HepG2 (cell line): ENCODE measurements around the gene STOML1. TPM values are rescaled to one million over a fixed set of nuclear protein-coding genes. Genes with fewer than 3 reads are reported as not detected.

Experiments used
- ATAC-seq: fragments of 200-7000 bp; cut with Tn5 transposase; 3 replicates; pipeline ENCODE4 v1.9.1; 2020; ENCODE audit warnings: mild to moderate bottlenecking, moderate library complexity
- BruUV-seq: library from RNA; stranded (reverse); fragments of 400-500 nt; replicated peaks from 2 replicates; lab custom pipeline; 2021; lab: Mats Ljungman, UMichigan
- CTCF ChIA-PET: fragments of 300-600 bp; formaldehyde crosslinking; extraction: SDS; loops from one replicate; lab custom pipeline; 2021; ENCODE audit warnings: low total read pairs, inconsistent platforms, low intra/inter-chr PET ratio; lab: Yijun Ruan, JAX
- POLR2A ChIA-PET: fragments of 350-600 bp; sonication (Branson Sonifier 250); formaldehyde crosslinking; loops from one replicate; lab custom pipeline; 2020; ENCODE audit warnings: antibody characterized with exemption, inconsistent platforms; lab: Yijun Ruan, JAX
- DNase-seq: peaks from one replicate; pipeline ENCODE4 v3.0.0-alpha.2; 2015; ENCODE audit warnings: low spot score
- FAIRE-seq: peaks from 3 replicates; lab custom pipeline; 2011; peaks lifted over from hg19 to GRCh38; lab: Jason Lieb, UNC
- H2AFZ ChIP-seq: one replicate; pipeline ENCODE4 v1.6.1; 2011; ENCODE audit warnings: low read length, inconsistent platforms
- H3K27ac ChIP-seq: fragments of 300-600 bp; 3 replicates; pipeline ENCODE4 v1.8.0; 2011; ENCODE audit warnings: mixed run types, mild to moderate bottlenecking, mixed read lengths, low read length, inconsistent platforms; ENCODE audit not compliant: insufficient read depth; ENCODE audit errors: extremely low read length
- H3K27me3 ChIP-seq, 2 experiments: fragments of 200-600 bp in 1 of 2; 2 replicates in 1 of 2; 3 replicates in 1 of 2; pipeline versions ENCODE4 v1.6.0 to v1.8.0; 2011; ENCODE audit warnings: low read length in 2 of 2, mild to moderate bottlenecking in 2 of 2, moderate library complexity in 2 of 2, inconsistent platforms in 1 of 2; ENCODE audit not compliant: insufficient read depth in 2 of 2, control insufficient read depth in 1 of 2
- H3K36me3 ChIP-seq, 2 experiments: fragments of 200-600 bp in 1 of 2; replicated peaks in 1 of 2; 2 replicates in 1 of 2; 3 replicates in 1 of 2; pipeline versions ENCODE4 v1.5.1 to v1.8.0; 2011; ENCODE audit warnings: low read length in 2 of 2, inconsistent platforms in 1 of 2; ENCODE audit not compliant: insufficient read depth in 2 of 2, control insufficient read depth in 1 of 2
- H3K4me1 ChIP-seq: 2 replicates; pipeline ENCODE4 v1.5.1; 2012; ENCODE audit warnings: low read length, inconsistent platforms; ENCODE audit not compliant: insufficient read depth
- H3K4me2 ChIP-seq: 2 replicates; pipeline ENCODE4 v1.6.0; 2011; ENCODE audit warnings: low read depth, low read length, inconsistent platforms
- H3K4me3 ChIP-seq, 3 experiments: fragments of 200-600 bp in 1 of 3; sonication (generic), shearing (Covaris generic) in 1 of 3; replicated peaks in 1 of 3; 2 replicates each; pipeline ENCODE4 v1.5.1; 2011 to 2016; ENCODE audit warnings: low read length in 3 of 3, inconsistent platforms in 2 of 3, low read depth in 2 of 3, mild to moderate bottlenecking in 2 of 3, control low read depth in 1 of 3, mixed read lengths in 1 of 3; ENCODE audit not compliant: insufficient read depth in 1 of 3
- H3K79me2 ChIP-seq: one replicate; pipeline ENCODE4 v1.6.1; 2011; ENCODE audit warnings: low read length, inconsistent platforms; ENCODE audit not compliant: insufficient read depth
- H3K9ac ChIP-seq: 2 replicates; pipeline ENCODE4 v1.6.0; 2011; ENCODE audit warnings: mild to moderate bottlenecking, low read depth, low read length, inconsistent platforms; ENCODE audit not compliant: insufficient read depth
- H3K9me3 ChIP-seq: 2 replicates; pipeline ENCODE4 v1.5.1; 2012; ENCODE audit warnings: mild to moderate bottlenecking, low read length
- H4K20me1 ChIP-seq: 2 replicates; pipeline ENCODE4 v1.6.0; 2011; ENCODE audit warnings: inconsistent platforms, mild to moderate bottlenecking, low read length, moderate library complexity; ENCODE audit not compliant: insufficient read depth
- CREB1 ChIP-seq, 2 experiments: fragments of 450-650 bp in 1 of 2; IDR thresholded peaks; 2 replicates each; pipeline ENCODE4 v1.6.1; 2016 to 2017; ENCODE audit warnings: control low read depth in 1 of 2, mild to moderate bottlenecking in 1 of 2, missing compliant biosample characterization in 1 of 2, missing genetic modification characterization in 1 of 2
- FOXP1 ChIP-seq, 2 experiments: fragments of 450-650 bp in 1 of 2; IDR thresholded peaks; 2 replicates each; pipeline ENCODE4 v1.6.1; 2017 to 2018; ENCODE audit warnings: antibody characterized with exemption in 1 of 2
- NAIF1 ChIP-seq: sonication (generic); formaldehyde crosslinking; IDR thresholded peaks from 2 replicates; pipeline ENCODE4 v1.5.0; 2020; ENCODE audit warnings: mild to moderate bottlenecking, missing genetic modification reagents, borderline replicate concordance
- PCBP2 ChIP-seq: fragments of 200-400 bp; formaldehyde crosslinking; optimal IDR thresholded peaks from 2 replicates; pipeline ENCODE3; 2018; ENCODE audit warnings: low read length, low read depth; ENCODE audit not compliant: poor library complexity, severe bottlenecking
- U2AF2 ChIP-seq: fragments of 200-400 bp; formaldehyde crosslinking; IDR thresholded peaks from 2 replicates; pipeline ENCODE4 v1.6.1; 2017; ENCODE audit warnings: low read depth, mild to moderate bottlenecking, low read length
- WGBS: methylation state at CpG from one replicate; pipeline ENCODE4 v1.1.6; 2017; ENCODE audit warnings: low lambda C conversion rate; 5-methylcytosine and 5-hydroxymethylcytosine counted together
- in situ Hi-C: cut with HindIII; loops from 2 replicates; pipeline ENCODE4 v1.10.0; 2017; ENCODE audit warnings: low pct_unique_long_range_greater_than_20kb; ENCODE audit not compliant: extremely low pct_ligation_motif_present
- intact Hi-C: fragments of 100-400 bp; cut with micrococcal nuclease; formaldehyde crosslinking; loops from one replicate; pipeline ENCODE4 v1.10.0; 2022; ENCODE audit not compliant: unreplicated experiment
- polyA plus RNA-seq, 8 experiments: library from polyadenylated mRNA; depleted of rRNA in 3 of 8; stranded (reverse) in 7 of 8; unstranded in 1 of 8; fragments of >200 nt; fragmentation: Illumina TruSeq in 4 of 8; extraction: Trizol in 4 of 8; gene quantifications; 2 replicates each; pipeline versions ENCODE4 v1.2.1 to v1.2.3, GENCODE V29; 2011 to 2016; ENCODE audit warnings: low read depth in 4 of 8, missing spikeins in 1 of 8, mixed read lengths in 1 of 8; ENCODE audit not compliant: insufficient read depth in 1 of 8
- total RNA-seq, 5 experiments: library from RNA; depleted of rRNA; stranded (reverse); fragments of >200 nt; fragmentation: Illumina TruSeq; extraction: Trizol; gene quantifications; 2 replicates each; pipeline ENCODE4 v1.2.3, GENCODE V29; 2016; ENCODE audit warnings: low read depth in 1 of 5
- TF ChIP-seq, protein P1 (sequence below): sonication (generic); formaldehyde crosslinking; IDR thresholded peaks from 2 replicates; pipeline ENCODE4 v1.5.0; 2020; ENCODE audit warnings: mild to moderate bottlenecking, missing genetic modification reagents, moderate library complexity
- TF ChIP-seq, protein P2 (sequence below): sonication (generic); formaldehyde crosslinking; conservative IDR thresholded peaks from 2 replicates; pipeline ENCODE4 v1.4.0; 2020; ENCODE audit warnings: mild to moderate bottlenecking, missing genetic modification reagents, moderate library complexity
- TF ChIP-seq, protein P3 (sequence below): sonication (generic); formaldehyde crosslinking; IDR thresholded peaks from 2 replicates; pipeline ENCODE4 v1.5.1; 2020; ENCODE audit warnings: missing genetic modification reagents, mild to moderate bottlenecking, borderline replicate concordance

The STOML1 gene
- total and polyA plus RNA-seq, 2 of the 13 experiments (the other 11 are each of a cell fraction or from before 2014, with no cell fraction given), result 3.5 to 3.7 TPM

DNA sequence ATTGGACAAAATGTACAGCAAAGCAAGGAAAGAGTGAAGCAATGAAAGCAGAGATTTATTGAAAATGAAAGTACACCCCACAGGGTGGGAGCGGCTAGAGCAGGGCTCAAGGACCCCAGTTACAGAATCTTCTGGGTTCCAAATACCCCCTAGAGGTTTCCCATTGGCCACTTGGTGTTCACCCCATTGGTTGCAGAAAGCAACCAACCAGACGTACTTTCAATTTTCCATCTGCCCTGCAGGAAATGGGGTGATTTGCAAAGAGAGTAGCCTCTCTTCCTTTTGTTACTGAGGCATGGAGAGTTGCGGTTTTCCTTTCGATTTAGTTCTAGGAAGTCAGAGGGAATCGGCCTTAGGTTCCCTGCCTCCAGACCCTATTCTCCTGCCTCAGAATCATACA lies 4.8 kb upstream of the STOML1 start:
- H3K4me2 ChIP-seq, result peak overlapping the region; percentile 34

More for the DNA sequence above, 4.8 kb upstream of the STOML1 start:
- POLR2A ChIA-PET, result no interaction called here
- intact Hi-C loops (no loop called here), in situ Hi-C loops (no loop called here)
- H3K9me3 ChIP-seq, result no peaks in the 10 kb centered on the region
- ATAC-seq (no peak), DNase-seq (no peak), FAIRE-seq (no peak)
- no TSS peak for BruUV-seq
- H3K79me2 ChIP-seq, result peaks cover 12% of the 10 kb centered on the region
- no peaks in the 10 kb centered on the region for H4K20me1 ChIP-seq
- H3K9ac ChIP-seq, result no peak overlapping the region
- H3K4me3 ChIP-seq, result no peak overlapping the region
- peaks cover 34% of the 10 kb centered on the region for H3K4me1 ChIP-seq
- WGBS, result 91% methylated on average over 5 of the region's 5 CpGs
- H3K27ac ChIP-seq, result no peak overlapping the region
- TF ChIP-seq FOXP1 (IDR thresholded peaks at IDR 0.05) (no peak), FOXP1 (CRISPR knock-in tag; IDR thresholded peaks at IDR 0.05) (no peak), U2AF2 (no peak), CREB1 (IDR thresholded peaks at IDR 0.05) (no peak), CREB1 (CRISPR knock-in tag; IDR thresholded peaks at IDR 0.05) (no peak), PCBP2 (no peak), NAIF1 (CRISPR knock-in tag) (no peak)
- TF ChIP-seq, protein P1, sequence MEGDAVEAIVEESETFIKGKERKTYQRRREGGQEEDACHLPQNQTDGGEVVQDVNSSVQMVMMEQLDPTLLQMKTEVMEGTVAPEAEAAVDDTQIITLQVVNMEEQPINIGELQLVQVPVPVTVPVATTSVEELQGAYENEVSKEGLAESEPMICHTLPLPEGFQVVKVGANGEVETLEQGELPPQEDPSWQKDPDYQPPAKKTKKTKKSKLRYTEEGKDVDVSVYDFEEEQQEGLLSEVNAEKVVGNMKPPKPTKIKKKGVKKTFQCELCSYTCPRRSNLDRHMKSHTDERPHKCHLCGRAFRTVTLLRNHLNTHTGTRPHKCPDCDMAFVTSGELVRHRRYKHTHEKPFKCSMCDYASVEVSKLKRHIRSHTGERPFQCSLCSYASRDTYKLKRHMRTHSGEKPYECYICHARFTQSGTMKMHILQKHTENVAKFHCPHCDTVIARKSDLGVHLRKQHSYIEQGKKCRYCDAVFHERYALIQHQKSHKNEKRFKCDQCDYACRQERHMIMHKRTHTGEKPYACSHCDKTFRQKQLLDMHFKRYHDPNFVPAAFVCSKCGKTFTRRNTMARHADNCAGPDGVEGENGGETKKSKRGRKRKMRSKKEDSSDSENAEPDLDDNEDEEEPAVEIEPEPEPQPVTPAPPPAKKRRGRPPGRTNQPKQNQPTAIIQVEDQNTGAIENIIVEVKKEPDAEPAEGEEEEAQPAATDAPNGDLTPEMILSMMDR, result no peak
- TF ChIP-seq, protein P2, sequence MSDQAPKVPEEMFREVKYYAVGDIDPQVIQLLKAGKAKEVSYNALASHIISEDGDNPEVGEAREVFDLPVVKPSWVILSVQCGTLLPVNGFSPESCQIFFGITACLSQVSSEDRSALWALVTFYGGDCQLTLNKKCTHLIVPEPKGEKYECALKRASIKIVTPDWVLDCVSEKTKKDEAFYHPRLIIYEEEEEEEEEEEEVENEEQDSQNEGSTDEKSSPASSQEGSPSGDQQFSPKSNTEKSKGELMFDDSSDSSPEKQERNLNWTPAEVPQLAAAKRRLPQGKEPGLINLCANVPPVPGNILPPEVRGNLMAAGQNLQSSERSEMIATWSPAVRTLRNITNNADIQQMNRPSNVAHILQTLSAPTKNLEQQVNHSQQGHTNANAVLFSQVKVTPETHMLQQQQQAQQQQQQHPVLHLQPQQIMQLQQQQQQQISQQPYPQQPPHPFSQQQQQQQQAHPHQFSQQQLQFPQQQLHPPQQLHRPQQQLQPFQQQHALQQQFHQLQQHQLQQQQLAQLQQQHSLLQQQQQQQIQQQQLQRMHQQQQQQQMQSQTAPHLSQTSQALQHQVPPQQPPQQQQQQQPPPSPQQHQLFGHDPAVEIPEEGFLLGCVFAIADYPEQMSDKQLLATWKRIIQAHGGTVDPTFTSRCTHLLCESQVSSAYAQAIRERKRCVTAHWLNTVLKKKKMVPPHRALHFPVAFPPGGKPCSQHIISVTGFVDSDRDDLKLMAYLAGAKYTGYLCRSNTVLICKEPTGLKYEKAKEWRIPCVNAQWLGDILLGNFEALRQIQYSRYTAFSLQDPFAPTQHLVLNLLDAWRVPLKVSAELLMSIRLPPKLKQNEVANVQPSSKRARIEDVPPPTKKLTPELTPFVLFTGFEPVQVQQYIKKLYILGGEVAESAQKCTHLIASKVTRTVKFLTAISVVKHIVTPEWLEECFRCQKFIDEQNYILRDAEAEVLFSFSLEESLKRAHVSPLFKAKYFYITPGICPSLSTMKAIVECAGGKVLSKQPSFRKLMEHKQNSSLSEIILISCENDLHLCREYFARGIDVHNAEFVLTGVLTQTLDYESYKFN, result no peak
- TF ChIP-seq, protein P3, sequence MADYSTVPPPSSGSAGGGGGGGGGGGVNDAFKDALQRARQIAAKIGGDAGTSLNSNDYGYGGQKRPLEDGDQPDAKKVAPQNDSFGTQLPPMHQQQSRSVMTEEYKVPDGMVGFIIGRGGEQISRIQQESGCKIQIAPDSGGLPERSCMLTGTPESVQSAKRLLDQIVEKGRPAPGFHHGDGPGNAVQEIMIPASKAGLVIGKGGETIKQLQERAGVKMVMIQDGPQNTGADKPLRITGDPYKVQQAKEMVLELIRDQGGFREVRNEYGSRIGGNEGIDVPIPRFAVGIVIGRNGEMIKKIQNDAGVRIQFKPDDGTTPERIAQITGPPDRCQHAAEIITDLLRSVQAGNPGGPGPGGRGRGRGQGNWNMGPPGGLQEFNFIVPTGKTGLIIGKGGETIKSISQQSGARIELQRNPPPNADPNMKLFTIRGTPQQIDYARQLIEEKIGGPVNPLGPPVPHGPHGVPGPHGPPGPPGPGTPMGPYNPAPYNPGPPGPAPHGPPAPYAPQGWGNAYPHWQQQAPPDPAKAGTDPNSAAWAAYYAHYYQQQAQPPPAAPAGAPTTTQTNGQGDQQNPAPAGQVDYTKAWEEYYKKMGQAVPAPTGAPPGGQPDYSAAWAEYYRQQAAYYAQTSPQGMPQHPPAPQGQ (CRISPR knock-in tag), result no peak
- TF ChIP-seq, all 625 proteins: peak for 0
- CTCF ChIA-PET, result no interaction called here
- H2AFZ ChIP-seq, result no peak overlapping the region
- H3K27me3 ChIP-seq, result no peaks in the 10 kb centered on the region; a peak in 1 of 5 replicates
- H3K36me3 ChIP-seq, result peaks cover 1 to 12% of the 10 kb centered on the region in 2 experiments; a peak in 4 of 5 replicates
